Endometrial microvascular endothelial cells (primary cell): ENCODE results near the gene SLC5A11. TPM values are rescaled to one million over a fixed set of nuclear protein-coding genes. Genes with fewer than 3 reads are reported as not detected.
"Not testable (repeated sequence)": the region's sequence is repeated elsewhere in the genome, so short reads cannot be mapped to it uniquely, and the experiment has no call there.

Experiments used
- in situ Hi-C: cut with HindIII; loops from 2 replicates; pipeline ENCODE4 v1.10.0; 2017; ENCODE audit warnings: low sequenced_read_pairs, low pct_unique_long_range_greater_than_20kb; ENCODE audit errors: inconsistent ontology term
- total RNA-seq: library from RNA; depleted of rRNA; stranded (reverse); fragments of >200 nt; gene quantifications from one replicate; pipeline ENCODE4 v1.2.3, GENCODE V29; 2015; ENCODE audit errors: inconsistent ontology term

The SLC5A11 gene
- total RNA-seq, result not detected

- in situ Hi-C loops, result no loop called here
Measured at GRCh38 chr16:24845726-24846547, at the start of gene SLC5A11. Gene SLC5A11 (plus strand): TSS chr16:24845963. CDS start chr16:24858644, 12,681 bp downstream.

- in situ Hi-C loops, result no loop called here
Measured at GRCh38 chr16:24800586-24800985, 45.2 kb upstream of the SLC5A11 start.

- in situ Hi-C loops, result no loop called here
Measured at GRCh38 chr16:24801761-24802302, 43.9 kb upstream of the SLC5A11 start.

GRCh38 chr16:24805484-24805883 is 40.3 kb upstream of the SLC5A11 start:
- in situ Hi-C loops, result no loop called here

GRCh38 chr16:24807301-24807700 is 38.5 kb upstream of the SLC5A11 start:
- in situ Hi-C loops, result no loop called here

GRCh38 chr16:24810951-24811843 is 34.6 kb upstream of the SLC5A11 start:
- in situ Hi-C loops, result no loop called here

- in situ Hi-C loops, result not testable (repeated sequence)
Measured at GRCh38 chr16:24812813-24813212, 33.0 kb upstream of the SLC5A11 start.

- in situ Hi-C loops, result no loop called here
Measured at GRCh38 chr16:24815021-24815420, 30.7 kb upstream of the SLC5A11 start.

GRCh38 chr16:24816688-24817087 is 29.1 kb upstream of the SLC5A11 start:
- in situ Hi-C loops, result no loop called here

- in situ Hi-C loops, result no loop called here
Measured at GRCh38 chr16:24819462-24820040, 26.2 kb upstream of the SLC5A11 start.

GRCh38 chr16:24820522-24820921 is 25.2 kb upstream of the SLC5A11 start:
- in situ Hi-C loops, result no loop called here

GRCh38 chr16:24821129-24821528 is 24.6 kb upstream of the SLC5A11 start:
- in situ Hi-C loops, result no loop called here

- in situ Hi-C loops, result no loop called here
Measured at GRCh38 chr16:24822542-24822941, 23.2 kb upstream of the SLC5A11 start.

GRCh38 chr16:24822974-24823373 is 22.8 kb upstream of the SLC5A11 start:
- in situ Hi-C loops, result no loop called here

GRCh38 chr16:24825696-24826095 is 20.1 kb upstream of the SLC5A11 start:
- in situ Hi-C loops, result no loop called here

- in situ Hi-C loops, result no loop called here
Measured at GRCh38 chr16:24826096-24826690, 19.6 kb upstream of the SLC5A11 start.

- in situ Hi-C loops, result no loop called here
Measured at GRCh38 chr16:24826817-24827566, 18.8 kb upstream of the SLC5A11 start.

GRCh38 chr16:24829153-24829552 is 16.6 kb upstream of the SLC5A11 start:
- in situ Hi-C loops, result no loop called here
